CD14-positive monocyte (primary cell): Measurements from ENCODE around the gene HPS1. TPM values are rescaled to one million over a fixed set of nuclear protein-coding genes. Genes with fewer than 3 reads are reported as not detected.

Source experiments
- DNase-seq, 3 donors: peaks; one replicate each; pipeline ENCODE4 v3.0.0-alpha.2; 2011 to 2022
- H2AFZ ChIP-seq: 2 replicates; pipeline ENCODE4 v1.6.0; 2012; ENCODE audit warnings: mild to moderate bottlenecking, low read depth, low read length, inconsistent platforms; ENCODE audit not compliant: insufficient read depth, poor library complexity, severe bottlenecking
- H3K27ac ChIP-seq, 2 donors: 1 replicate in 1 of 2; 2 replicates in 1 of 2; pipeline ENCODE4 v1.5.1; 2012 to 2013; ENCODE audit warnings: low read length in 2 of 2, control low read depth in 1 of 2, inconsistent platforms in 1 of 2, low read depth in 1 of 2, mild to moderate bottlenecking in 1 of 2
- H3K27me3 ChIP-seq, 2 donors: one replicate each; pipeline versions ENCODE4 v1.6.0 to v1.6.1; 2011 to 2013; ENCODE audit warnings: low read length in 2 of 2; ENCODE audit not compliant: control insufficient read depth in 2 of 2, insufficient read depth in 2 of 2
- H3K36me3 ChIP-seq, 2 donors: replicated peaks in 1 of 2; 1 replicate in 1 of 2; 2 replicates in 1 of 2; pipeline versions ENCODE4 v1.5.1 to v1.6.1; 2012 to 2013; ENCODE audit warnings: low read length in 2 of 2, control low read depth in 1 of 2, inconsistent platforms in 1 of 2, mild to moderate bottlenecking in 1 of 2; ENCODE audit not compliant: insufficient read depth in 2 of 2, control insufficient read depth in 1 of 2
- H3K4me1 ChIP-seq, 2 donors: 1 replicate in 1 of 2; 2 replicates in 1 of 2; pipeline versions ENCODE4 v1.5.1 to v1.6.1; 2012 to 2013; ENCODE audit warnings: low read length in 2 of 2, control low read depth in 1 of 2, inconsistent platforms in 1 of 2, mild to moderate bottlenecking in 1 of 2, moderate library complexity in 1 of 2; ENCODE audit not compliant: insufficient read depth in 2 of 2, control insufficient read depth in 1 of 2
- H3K4me2 ChIP-seq: replicated peaks from 2 replicates; pipeline ENCODE3; 2012; ENCODE audit warnings: low read length, moderate library complexity, mild to moderate bottlenecking; ENCODE audit not compliant: poor library complexity, severe bottlenecking; ENCODE audit errors: extremely low read depth
- H3K4me3 ChIP-seq, 3 experiments: fragments of 200-600 bp in 1 of 3; sonication (generic) in 1 of 3; replicated peaks in 1 of 3; 1 replicate in 2 of 3; 2 replicates in 1 of 3; pipeline ENCODE4 v1.5.1; 2011 to 2013; ENCODE audit warnings: low read length in 3 of 3, mild to moderate bottlenecking in 3 of 3, control low read depth in 2 of 3, low read depth in 2 of 3, inconsistent platforms in 1 of 3, moderate library complexity in 1 of 3
- H3K79me2 ChIP-seq: 2 replicates; pipeline ENCODE4 v1.6.0; 2012; ENCODE audit warnings: mild to moderate bottlenecking, control low read depth, inconsistent platforms, low read length, moderate library complexity; ENCODE audit not compliant: insufficient read depth
- H3K9ac ChIP-seq: 2 replicates; pipeline ENCODE4 v1.6.0; 2017; ENCODE audit warnings: low read length, mild to moderate bottlenecking; ENCODE audit not compliant: insufficient read depth, poor library complexity, severe bottlenecking
- H3K9me3 ChIP-seq, 2 donors: replicated peaks in 1 of 2; 1 replicate in 1 of 2; 2 replicates in 1 of 2; pipeline versions ENCODE4 v1.5.1 to v1.6.1; 2012 to 2013; ENCODE audit warnings: low read length in 2 of 2, control low read depth in 1 of 2; ENCODE audit not compliant: control insufficient read depth in 1 of 2, insufficient read depth in 1 of 2
- H4K20me1 ChIP-seq: 2 replicates; pipeline ENCODE4 v1.6.0; 2012; ENCODE audit warnings: mild to moderate bottlenecking, low read length, control low read depth, moderate library complexity; ENCODE audit not compliant: insufficient read depth
- H3K27ac Mint-ChIP-seq, 7 donors: one replicate each; pipeline ENCODE4 v1.8.0; 2020; ENCODE audit warnings: mild to moderate bottlenecking in 7 of 7, mixed read lengths in 7 of 7, moderate library complexity in 6 of 7, inconsistent platforms in 2 of 7
- H3K27me3 Mint-ChIP-seq, 3 donors: one replicate each; pipeline ENCODE4 v1.8.0; 2021 to 2022; ENCODE audit warnings: low read depth in 3 of 3, mild to moderate bottlenecking in 3 of 3, mixed read lengths in 3 of 3, moderate library complexity in 3 of 3, inconsistent platforms in 1 of 3
- H3K36me3 Mint-ChIP-seq, 2 donors: one replicate each; pipeline ENCODE4 v1.8.0; 2020; ENCODE audit warnings: mixed read lengths in 2 of 2, inconsistent platforms in 1 of 2, mild to moderate bottlenecking in 1 of 2
- H3K4me1 Mint-ChIP-seq: one replicate; pipeline ENCODE4 v1.8.0; 2020; ENCODE audit warnings: mild to moderate bottlenecking, mixed read lengths
- H3K4me3 Mint-ChIP-seq, 2 donors: one replicate each; pipeline ENCODE4 v1.8.0; 2020; ENCODE audit warnings: mild to moderate bottlenecking in 2 of 2, mixed read lengths in 2 of 2, moderate library complexity in 1 of 2
- H3K9me3 Mint-ChIP-seq, 7 donors: one replicate each; pipeline ENCODE4 v1.8.0; 2020 to 2022; ENCODE audit warnings: mixed read lengths in 7 of 7, mild to moderate bottlenecking in 6 of 7, moderate library complexity in 6 of 7, inconsistent platforms in 2 of 7
- CTCF ChIP-seq: fragments of 200-600 bp; IDR thresholded peaks from one replicate; pipeline ENCODE4 v1.8.0; 2022; ENCODE audit warnings: antibody characterized with exemption, mild to moderate bottlenecking
- WGBS: methylation state at CpG from one replicate; pipeline ENCODE4 v1.1.5; 2013; ENCODE audit warnings: missing lambda C conversion rate; ENCODE audit not compliant: insufficient coverage; 5-methylcytosine and 5-hydroxymethylcytosine counted together
- intact Hi-C, 2 donors: fragments of 100-400 bp; cut with micrococcal nuclease; formaldehyde crosslinking; loops; one replicate each; pipeline versions ENCODE4 v1.15.0 to v1.15.1; 2023
- polyA plus RNA-seq, 3 donors: library from polyadenylated mRNA; depleted of rRNA in 1 of 3; unstranded in 2 of 3; stranded (reverse) in 1 of 3; fragments of 300-500 nt in 2 of 3; fragments of >200 nt in 1 of 3; fragmentation: Illumina TruSeq in 2 of 3; gene quantifications; 1 replicate in 2 of 3; 2 replicates in 1 of 3; pipeline ENCODE4 v1.2.3, GENCODE V29; 2012 to 2021

HPS1 gene
- polyA plus RNA-seq, 3 donors = 73.0 to 135 (median 85.2) TPM

DNA sequence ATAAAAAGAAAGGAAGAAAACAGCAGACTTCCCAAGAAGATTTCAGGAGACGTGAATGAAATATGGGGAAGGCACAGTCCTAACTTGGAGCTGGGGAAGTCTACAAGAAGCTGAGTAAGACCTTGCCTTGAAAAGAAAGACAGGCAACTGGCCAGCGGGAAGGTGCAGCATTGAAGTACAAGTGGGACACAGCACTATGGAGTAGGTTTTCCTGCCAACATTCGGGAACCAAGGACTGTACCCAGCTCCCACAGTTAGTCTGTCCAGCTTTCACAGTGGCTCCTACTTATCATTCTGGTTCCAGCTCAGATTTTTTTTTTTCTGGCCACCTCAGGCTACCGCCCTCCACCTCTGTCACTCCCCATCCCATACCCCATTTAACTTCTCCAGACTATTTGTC is 10.0 kb downstream of the HPS1 start:
- TF ChIP-seq CTCF = no peak
- Histone ChIP-seq H4K20me1 (peaks cover 59% of the 10 kb centered on the region), H2AFZ (no peak overlapping the region), H3K79me2 (peaks cover 10% of the 10 kb centered on the region), H3K27me3 (no peaks in the 10 kb centered on the region), H3K4me3 (no peak overlapping the region), H3K4me1 (no peaks in the 10 kb centered on the region), H3K9ac (no peak overlapping the region), H3K36me3 (peaks cover 65 to 100% of the 10 kb centered on the region in 2 donors), H3K4me2 (no peak overlapping the region), H3K27ac (no peak overlapping the region), H3K9me3 (peaks cover 0 to 6% of the 10 kb centered on the region in 2 donors)
- DNase-seq = no peak
- Mint-ChIP-seq H3K27me3 (no peaks in the 10 kb centered on the region), H3K27ac (peak overlapping the region in 1 of 7 donors; percentile 78), H3K4me1 (peaks cover 9% of the 10 kb centered on the region), H3K4me3 (no peak overlapping the region), H3K9me3 (peaks cover 2 to 14% (median 3%) of the 10 kb centered on the region in 7 donors), H3K36me3 (peaks cover 82 to 93% of the 10 kb centered on the region in 2 donors)
- intact Hi-C loops = no loop called here
- WGBS = 98% methylated on average over 4 of the region's 4 CpGs

DNA sequence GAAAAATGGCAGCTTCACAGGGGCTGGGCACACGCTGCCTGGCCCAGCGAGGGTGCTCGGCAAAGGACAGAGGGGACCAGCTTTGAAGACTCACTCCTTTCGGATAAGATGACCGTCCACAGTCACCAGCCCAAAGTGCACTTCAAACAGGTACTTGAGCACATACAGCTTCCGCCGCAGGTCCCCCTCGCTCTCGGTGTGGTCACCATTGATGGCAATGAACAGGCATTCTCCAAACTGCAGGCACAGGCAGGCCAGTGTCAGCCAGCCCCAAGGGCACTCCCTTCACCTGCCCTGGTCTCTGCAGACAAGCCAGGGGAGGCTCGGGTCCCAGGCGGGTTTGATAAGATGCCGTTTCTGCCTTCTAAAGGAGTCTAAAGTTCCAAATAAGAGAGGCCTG is 11.6 kb downstream of the HPS1 start:
- Mint-ChIP-seq H3K4me1 (peaks cover 2% of the 10 kb centered on the region), H3K9me3 (peaks cover 2 to 14% (median 3%) of the 10 kb centered on the region in 7 donors), H3K4me3 (no peak overlapping the region), H3K36me3 (peaks cover 86 to 95% of the 10 kb centered on the region in 2 donors), H3K27ac (peak overlapping the region in 1 of 7 donors; percentile 52), H3K27me3 (no peaks in the 10 kb centered on the region)
- DNase-seq = no peak
- intact Hi-C loops = no loop called here
- H3K9me3 ChIP-seq = peaks cover 0 to 6% of the 10 kb centered on the region in 2 donors
- TF ChIP-seq CTCF = no peak
- no peaks in the 10 kb centered on the region for H3K4me1 ChIP-seq
- H4K20me1 ChIP-seq = peaks cover 53% of the 10 kb centered on the region
- H2AFZ ChIP-seq = no peak overlapping the region
- H3K79me2 ChIP-seq = peaks cover 5% of the 10 kb centered on the region
- peaks cover 73 to 100% of the 10 kb centered on the region in 2 donors for H3K36me3 ChIP-seq
- H3K27me3 ChIP-seq = no peaks in the 10 kb centered on the region
- no peak overlapping the region for H3K4me2 ChIP-seq
- H3K4me3 ChIP-seq = no peak overlapping the region
- 99% methylated on average over 12 of the region's 12 CpGs for WGBS
- no peak overlapping the region for H3K9ac ChIP-seq
- no peak overlapping the region for H3K27ac ChIP-seq
